Hypothalamus (tissue), 51 donors: ENCODE data around the gene EPS8L3.

Experiments
- DNase-seq, 51 donors: peaks; one replicate each; lab custom pipeline; 2025; lab: John Stamatoyannopoulos, UW

Gene EPS8L3

GRCh38 chr1:109793486-109794318 lies 30.0 kb upstream of the EPS8L3 start:
- peak in 3 of 51 donors; percentile 20 to 57 (median 49) for DNase-seq

- no peak for DNase-seq
Observed at GRCh38 chr1:109793089-109793485, 29.4 kb upstream of the EPS8L3 start.

- DNase-seq = peak in 41 of 51 donors; percentile 20 to 81 (median 66)
Observed at GRCh38 chr1:109792056-109792831, 28.5 kb upstream of the EPS8L3 start.

- no peak for DNase-seq
Observed at GRCh38 chr1:109791495-109792043, 27.8 kb upstream of the EPS8L3 start.

GRCh38 chr1:109790735-109791494 lies 27.2 kb upstream of the EPS8L3 start:
- DNase-seq = peak in 10 of 51 donors; percentile 17 to 61 (median 32)

- DNase-seq = no peak
Observed at GRCh38 chr1:109790329-109790728, 26.6 kb upstream of the EPS8L3 start.

- no peak for DNase-seq
Observed at GRCh38 chr1:109789551-109790180, 25.9 kb upstream of the EPS8L3 start.

- no peak for DNase-seq
Observed at GRCh38 chr1:109788695-109789521, 25.2 kb upstream of the EPS8L3 start.

- peak in 1 of 51 donors; percentile 42 for DNase-seq
Observed at GRCh38 chr1:109787845-109788601, 24.3 kb upstream of the EPS8L3 start.

GRCh38 chr1:109787211-109787844 lies 23.6 kb upstream of the EPS8L3 start:
- DNase-seq = no peak

GRCh38 chr1:109786531-109787021 lies 22.9 kb upstream of the EPS8L3 start:
- no peak for DNase-seq

- no peak for DNase-seq
Observed at GRCh38 chr1:109786112-109786480, 22.4 kb upstream of the EPS8L3 start.

- DNase-seq = no peak
Observed at GRCh38 chr1:109785446-109786111, 21.9 kb upstream of the EPS8L3 start.

- no peak for DNase-seq
Observed at GRCh38 chr1:109784551-109785252, 21.0 kb upstream of the EPS8L3 start.

- DNase-seq = no peak
Observed at GRCh38 chr1:109783436-109783835, 19.7 kb upstream of the EPS8L3 start.

- no peak for DNase-seq
Observed at GRCh38 chr1:109782927-109783326, 19.2 kb upstream of the EPS8L3 start.

GRCh38 chr1:109782514-109782913 lies 18.8 kb upstream of the EPS8L3 start:
- DNase-seq = no peak
